ENCODE results near the gene SPOP. TPM values are rescaled to one million over a fixed set of nuclear protein-coding genes. Genes with fewer than 3 reads are reported as not detected.

The SPOP gene
- total RNA-seq, 2 experiments from 2014 or later: 52.2 to 57.8 TPM

GRCh38 chr17:49587366-49588073 is 90.4 kb downstream of the SPOP start:
- ChIA-PET CTCF (no interaction called here), POLR2A (no interaction called here)
- no peaks in the 10 kb centered on the region for H3K4me1 Mint-ChIP-seq
- DNase-seq: no peak
- H3K27me3 Mint-ChIP-seq: no peaks in the 10 kb centered on the region
- H3K9me3 Mint-ChIP-seq: no peaks in the 10 kb centered on the region
- H3K4me3 Mint-ChIP-seq: no peak overlapping the region
- H3K27ac Mint-ChIP-seq: no peak overlapping the region
- no peaks in the 10 kb centered on the region for H3K36me3 Mint-ChIP-seq (ENCODE audit: low read depth)

GRCh38 chr17:49585422-49586027 is 92.4 kb downstream of the SPOP start:
- no peaks in the 10 kb centered on the region for H3K36me3 Mint-ChIP-seq (ENCODE audit: low read depth)
- DNase-seq: no peak
- POLR2A ChIA-PET: no interaction called here

GRCh38 chr17:49583889-49584288 is 94.0 kb downstream of the SPOP start:
- CTCF ChIA-PET: no interaction called here
- H3K9me3 Mint-ChIP-seq: no peaks in the 10 kb centered on the region

More at GRCh38 chr17:49585422-49586027, 92.4 kb downstream of the SPOP start:
- no peak overlapping the region for H3K27ac Mint-ChIP-seq
- H3K27me3 Mint-ChIP-seq: no peaks in the 10 kb centered on the region
- H3K4me1 Mint-ChIP-seq: no peaks in the 10 kb centered on the region
- no peaks in the 10 kb centered on the region for H3K9me3 Mint-ChIP-seq
- CTCF ChIA-PET: no interaction called here
- no peak overlapping the region for H3K4me3 Mint-ChIP-seq

GRCh38 chr17:49583226-49583625 is 94.7 kb downstream of the SPOP start:
- H3K4me3 Mint-ChIP-seq: no peak overlapping the region
- H3K27me3 Mint-ChIP-seq: peaks cover under 1% of the 10 kb centered on the region

More at GRCh38 chr17:49583889-49584288, 94.0 kb downstream of the SPOP start:
- no peak overlapping the region for H3K4me3 Mint-ChIP-seq
- H3K36me3 Mint-ChIP-seq (ENCODE audit: low read depth): no peaks in the 10 kb centered on the region
- no peak for DNase-seq
- H3K27ac Mint-ChIP-seq: no peak overlapping the region
- POLR2A ChIA-PET: interaction anchor here (1.2 kb wide), 1 partner anchor 123 kb away, joined by 3 read pairs; no protein-coding TSS in a partner anchor
- no peaks in the 10 kb centered on the region for H3K4me1 Mint-ChIP-seq
- no peaks in the 10 kb centered on the region for H3K27me3 Mint-ChIP-seq

GRCh38 chr17:49582789-49583188 is 95.1 kb downstream of the SPOP start:
- no peak for DNase-seq
- H3K36me3 Mint-ChIP-seq (ENCODE audit: low read depth): no peaks in the 10 kb centered on the region
- no peak overlapping the region for H3K4me3 Mint-ChIP-seq
- H3K27me3 Mint-ChIP-seq: peaks cover 5% of the 10 kb centered on the region
- H3K4me1 Mint-ChIP-seq: no peaks in the 10 kb centered on the region
- H3K9me3 Mint-ChIP-seq: no peaks in the 10 kb centered on the region
- CTCF ChIA-PET: interaction anchor here (0.7 to 1.9 kb wide), 2 partner anchors 113 to 125 kb away, joined by 3 to 5 read pairs; partner anchors contain the start of gene SLC35B1
- POLR2A ChIA-PET: no interaction called here
- H3K27ac Mint-ChIP-seq: no peak overlapping the region

More at GRCh38 chr17:49583226-49583625, 94.7 kb downstream of the SPOP start:
- POLR2A ChIA-PET: interaction anchor here (1.2 kb wide), 1 partner anchor 124 kb away, joined by 3 read pairs; no protein-coding TSS in a partner anchor
- no peaks in the 10 kb centered on the region for H3K9me3 Mint-ChIP-seq
- DNase-seq: no peak
- H3K36me3 Mint-ChIP-seq (ENCODE audit: low read depth): no peaks in the 10 kb centered on the region
- no peak overlapping the region for H3K27ac Mint-ChIP-seq
- no peaks in the 10 kb centered on the region for H3K4me1 Mint-ChIP-seq
- CTCF ChIA-PET: interaction anchor here (1.9 kb wide), 1 partner anchor 113 kb away, joined by 5 read pairs; no protein-coding TSS in a partner anchor

GRCh38 chr17:49582055-49582722 is 95.7 kb downstream of the SPOP start:
- CTCF ChIA-PET: interaction anchor here (0.6 to 1.9 kb wide), 3 partner anchors 96 to 126 kb away, joined by 3 to 5 read pairs (median 3); partner anchors contain the start of genes SLC35B1 and SPOP
- DNase-seq: no peak
- Mint-ChIP-seq H3K27me3 (peaks cover 11% of the 10 kb centered on the region), H3K27ac (no peak overlapping the region), H3K9me3 (no peaks in the 10 kb centered on the region), H3K36me3 (ENCODE audit: low read depth) (no peaks in the 10 kb centered on the region), H3K4me1 (no peaks in the 10 kb centered on the region), H3K4me3 (no peak overlapping the region)
- POLR2A ChIA-PET: interaction anchor here (0.5 kb wide), 1 partner anchor 249 kb away, joined by 3 read pairs; no protein-coding TSS in a partner anchor

- CTCF ChIA-PET: interaction anchor here (0.6 to 1.9 kb wide), 2 partner anchors 96 to 114 kb away, joined by 3 to 5 read pairs; partner anchors contain the start of gene SPOP
- H3K27ac Mint-ChIP-seq: no peak overlapping the region
- peaks cover 16% of the 10 kb centered on the region for H3K27me3 Mint-ChIP-seq
- H3K4me3 Mint-ChIP-seq: no peak overlapping the region
- POLR2A ChIA-PET: no interaction called here
- H3K36me3 Mint-ChIP-seq (ENCODE audit: low read depth): no peaks in the 10 kb centered on the region
- peaks cover 2% of the 10 kb centered on the region for H3K4me1 Mint-ChIP-seq
- DNase-seq: no peak
- no peaks in the 10 kb centered on the region for H3K9me3 Mint-ChIP-seq
These were observed 96.3 kb downstream of the SPOP start for GRCh38 chr17:49581648-49581998.

GRCh38 chr17:49580981-49581647 is 96.8 kb downstream of the SPOP start:
- no peaks in the 10 kb centered on the region for H3K9me3 Mint-ChIP-seq
- ChIA-PET CTCF (interaction anchor here (1.9 kb wide), 1 partner anchor 115 kb away, joined by 5 read pairs; no protein-coding TSS in a partner anchor), POLR2A (no interaction called here)
- H3K27ac Mint-ChIP-seq: no peak overlapping the region
- H3K27me3 Mint-ChIP-seq: peaks cover 18% of the 10 kb centered on the region
- H3K4me1 Mint-ChIP-seq: peaks cover 4% of the 10 kb centered on the region
- no peak for DNase-seq
- no peaks in the 10 kb centered on the region for H3K36me3 Mint-ChIP-seq (ENCODE audit: low read depth)
- no peak overlapping the region for H3K4me3 Mint-ChIP-seq

GRCh38 chr17:49580055-49580721 is 97.7 kb downstream of the SPOP start:
- H3K27ac Mint-ChIP-seq: no peak overlapping the region
- H3K4me1 Mint-ChIP-seq: peaks cover 7% of the 10 kb centered on the region
- H3K27me3 Mint-ChIP-seq: peaks cover 21% of the 10 kb centered on the region
- ChIA-PET CTCF (no interaction called here), POLR2A (no interaction called here)
- H3K36me3 Mint-ChIP-seq (ENCODE audit: low read depth): no peaks in the 10 kb centered on the region
- no peaks in the 10 kb centered on the region for H3K9me3 Mint-ChIP-seq
- DNase-seq: no peak
- H3K4me3 Mint-ChIP-seq: no peak overlapping the region

- no peak overlapping the region for H3K27ac Mint-ChIP-seq
- ChIA-PET POLR2A (no interaction called here), CTCF (no interaction called here)
- no peaks in the 10 kb centered on the region for H3K36me3 Mint-ChIP-seq (ENCODE audit: low read depth)
- peaks cover 25% of the 10 kb centered on the region for H3K27me3 Mint-ChIP-seq
- no peaks in the 10 kb centered on the region for H3K9me3 Mint-ChIP-seq
- peaks cover 9% of the 10 kb centered on the region for H3K4me1 Mint-ChIP-seq
- DNase-seq: no peak
- no peak overlapping the region for H3K4me3 Mint-ChIP-seq
These were observed 98.4 kb downstream of the SPOP start for GRCh38 chr17:49579522-49579921.

- Mint-ChIP-seq H3K9me3 (no peaks in the 10 kb centered on the region), H3K4me3 (no peak overlapping the region), H3K27me3 (peaks cover 29% of the 10 kb centered on the region), H3K36me3 (ENCODE audit: low read depth) (no peaks in the 10 kb centered on the region), H3K27ac (no peak overlapping the region), H3K4me1 (peaks cover 9% of the 10 kb centered on the region)
- POLR2A ChIA-PET: no interaction called here
- DNase-seq: no peak
- CTCF ChIA-PET: interaction anchor here (0.6 kb wide), 1 partner anchor 350 kb away, joined by 5 read pairs; no protein-coding TSS in a partner anchor
These were observed 98.9 kb downstream of the SPOP start for GRCh38 chr17:49578952-49579500.

- ChIA-PET POLR2A (no interaction called here), CTCF (interaction anchor here (0.7 kb wide), 1 partner anchor 247 kb away, joined by 3 read pairs; no protein-coding TSS in a partner anchor)
These were observed 99.5 kb downstream of the SPOP start for GRCh38 chr17:49578414-49578813.

More at GRCh38 chr17:49578414-49578813, 99.5 kb downstream of the SPOP start:
- H3K9me3 Mint-ChIP-seq: no peaks in the 10 kb centered on the region
- H3K27ac Mint-ChIP-seq: no peak overlapping the region
- H3K4me1 Mint-ChIP-seq: peaks cover 9% of the 10 kb centered on the region
- H3K27me3 Mint-ChIP-seq: peaks cover 35% of the 10 kb centered on the region
- H3K36me3 Mint-ChIP-seq (ENCODE audit: low read depth): no peaks in the 10 kb centered on the region
- DNase-seq: no peak
- H3K4me3 Mint-ChIP-seq: no peak overlapping the region
